GM21423 (cell line): ENCODE data around the gene ATRAID.

Source experiments
- ATAC-seq: cut with Tn5 transposase; IDR thresholded peaks from one replicate; pipeline ENCODE4 v1.9.1; 2021; ENCODE audit warnings: mild to moderate bottlenecking, moderate library complexity; ENCODE audit not compliant: unreplicated experiment

ATRAID gene

DNA sequence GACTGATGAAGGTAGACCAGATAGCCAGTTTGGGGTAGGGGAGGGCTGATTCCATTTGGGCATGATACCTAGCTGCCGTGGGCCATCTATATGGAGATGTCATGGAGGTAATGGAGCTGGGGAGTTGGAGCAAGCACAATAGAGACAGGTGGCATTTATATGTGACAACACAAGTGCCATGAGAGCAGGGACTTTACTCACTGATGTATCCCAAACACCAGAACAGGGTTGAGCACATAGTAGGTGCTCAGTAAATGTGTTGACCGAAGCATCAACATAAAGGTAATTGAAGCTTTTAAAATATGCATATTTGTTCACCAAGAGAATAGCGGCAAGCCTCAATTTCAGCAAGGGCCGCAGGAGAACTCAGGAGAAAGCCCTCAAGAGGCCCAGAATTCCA, 36.1 kb downstream of the ATRAID start:
- ATAC-seq, result no peak

DNA sequence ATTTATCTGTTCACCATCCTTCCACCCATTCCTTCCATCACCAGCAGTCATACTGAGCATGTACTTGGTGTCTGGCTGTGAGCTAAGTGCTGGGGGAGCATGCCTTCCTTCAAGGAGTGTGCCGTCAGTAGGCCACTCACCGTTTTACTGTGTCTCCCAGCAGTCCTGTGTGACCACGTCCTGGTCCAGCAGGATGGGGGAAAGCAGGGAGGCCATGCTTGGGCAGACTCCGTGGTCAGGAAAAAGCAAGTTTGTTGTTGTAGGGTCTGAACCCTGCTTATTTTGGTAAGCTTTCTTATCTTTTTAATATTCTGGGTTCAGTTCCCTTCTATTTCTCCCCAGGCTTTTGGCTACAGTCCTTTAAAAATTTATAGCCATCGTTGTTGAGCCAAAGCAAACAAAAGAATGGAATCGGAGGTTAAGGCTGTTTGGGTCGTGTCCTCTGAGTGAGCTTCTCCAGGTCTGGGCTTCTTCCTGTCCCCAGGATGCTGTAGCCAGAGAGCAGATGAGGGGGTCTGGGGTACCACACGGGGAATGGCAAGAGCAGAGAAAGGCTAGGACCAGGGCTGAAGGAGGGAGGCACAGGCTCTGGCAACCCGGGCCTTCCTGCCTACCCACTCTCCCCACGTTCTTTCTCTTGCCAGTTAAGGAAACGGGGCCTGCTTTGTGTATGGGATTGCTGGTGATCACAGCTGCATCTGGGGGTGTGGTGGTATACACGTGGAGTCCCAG, 37.5 kb downstream of the ATRAID start:
- ATAC-seq, result no peak

DNA sequence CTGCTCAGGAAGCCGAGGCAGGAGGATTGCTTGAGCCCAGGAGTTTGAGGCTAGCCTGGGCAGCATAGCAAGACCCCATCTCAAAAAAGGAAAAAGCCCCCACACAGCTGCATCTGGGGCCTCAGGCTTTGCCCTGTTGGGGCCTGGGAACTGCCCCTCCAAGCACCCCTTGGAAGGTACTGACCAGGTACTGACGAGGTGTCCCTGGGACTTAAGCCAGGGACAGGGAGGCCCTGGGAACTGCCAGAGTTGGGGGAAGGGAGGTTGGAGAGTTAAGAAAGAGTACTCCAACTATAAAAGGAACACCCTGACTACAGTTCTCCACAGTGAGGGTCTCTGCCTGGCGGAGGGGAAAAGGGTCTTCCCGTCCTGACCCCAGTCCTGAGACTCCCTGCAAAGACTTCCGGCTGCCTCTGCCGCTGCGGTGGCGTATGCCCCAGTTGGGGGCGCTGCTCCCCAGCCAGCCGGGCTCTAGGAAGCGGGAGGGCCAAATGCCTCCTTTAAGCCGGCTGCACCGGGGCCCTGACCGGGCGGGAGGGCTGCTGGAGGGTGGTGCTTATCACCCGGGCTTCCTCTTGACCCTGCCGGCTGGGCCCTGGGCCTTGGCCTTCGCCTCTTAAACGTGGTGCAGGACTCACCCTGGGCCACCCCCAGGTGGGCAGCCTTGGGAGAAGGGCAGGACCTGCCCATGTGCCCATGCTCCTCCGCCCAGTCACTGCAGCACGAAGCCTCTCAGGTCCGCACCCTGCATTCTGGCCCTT, 38.2 kb downstream of the ATRAID start:
- ATAC-seq, result no peak

DNA sequence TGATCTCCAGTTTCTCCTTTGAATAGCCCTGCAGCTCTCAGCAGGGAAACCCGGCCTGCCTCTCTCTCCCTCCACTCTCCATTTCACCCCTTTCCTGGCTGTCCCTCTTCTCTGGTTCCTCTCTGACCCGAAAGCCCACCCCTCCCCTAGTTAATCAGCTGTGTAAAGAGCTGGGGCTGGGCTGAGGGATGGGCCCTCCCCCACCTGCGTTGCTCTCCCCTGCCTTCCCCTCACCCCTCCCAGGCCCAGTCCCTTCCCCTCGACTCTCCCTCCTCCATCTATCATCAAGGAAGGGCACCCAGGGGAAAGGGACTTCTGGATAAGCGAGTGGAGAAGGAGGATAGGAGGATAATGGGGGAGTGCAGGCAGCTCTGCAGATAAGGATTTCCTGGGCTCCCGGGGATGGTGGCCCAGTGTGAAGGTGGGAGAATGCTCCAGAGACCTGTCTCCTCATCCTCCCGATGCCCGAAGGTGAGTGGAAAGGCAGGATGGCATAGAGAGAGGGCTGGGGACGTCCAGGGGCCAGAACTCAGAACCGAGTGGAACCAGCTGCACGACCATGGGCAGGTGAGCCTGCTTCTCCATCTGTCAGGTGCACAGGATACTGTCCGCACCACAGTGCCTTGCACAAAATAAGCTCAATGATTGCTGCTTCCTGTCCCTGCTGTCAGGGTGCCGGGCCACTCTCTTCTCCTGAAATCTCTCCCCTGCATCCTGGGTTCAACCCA, 39.0 kb downstream of the ATRAID start:
- ATAC-seq, result no peak

DNA sequence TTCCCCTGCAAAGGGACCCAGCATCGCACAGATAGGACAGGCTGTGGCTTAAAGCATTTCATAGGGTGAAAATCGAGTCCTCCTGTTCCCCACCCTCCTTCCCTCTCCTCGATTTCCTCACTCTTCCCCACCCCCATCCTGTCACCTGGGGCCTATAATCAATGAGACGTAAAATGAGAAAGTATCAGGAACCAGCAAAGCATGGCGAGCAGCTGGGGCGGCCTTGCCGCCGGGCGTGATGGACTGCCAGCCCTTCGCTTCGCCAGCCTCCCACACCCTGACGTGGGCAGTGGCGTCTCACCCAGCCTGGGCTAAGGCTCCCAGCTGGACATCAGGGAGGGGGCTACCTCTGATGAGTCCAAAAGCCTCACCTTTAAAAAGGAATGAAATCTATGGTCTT, 39.9 kb downstream of the ATRAID start:
- ATAC-seq, result no peak

DNA sequence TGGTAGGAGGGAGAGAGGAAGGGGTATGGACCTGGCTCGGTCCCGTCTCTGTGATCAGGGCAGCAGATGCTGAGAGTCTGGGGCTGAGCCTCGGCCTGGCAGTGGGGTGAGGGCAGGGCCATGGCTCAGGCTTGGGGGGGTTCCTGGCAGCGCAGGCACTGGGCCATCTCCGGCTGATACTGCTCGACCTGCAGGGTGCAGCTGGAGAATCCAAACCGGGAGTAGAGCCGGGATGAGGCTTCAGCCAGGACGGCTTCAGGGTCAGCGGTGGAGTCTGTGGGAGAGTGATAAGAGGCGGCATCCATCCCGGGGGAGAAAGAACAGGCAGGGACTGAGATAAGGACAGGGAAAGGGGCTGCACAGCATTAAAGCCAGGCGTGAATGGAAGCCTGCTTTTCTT, 43.3 kb downstream of the ATRAID start:
- no peak for ATAC-seq

DNA sequence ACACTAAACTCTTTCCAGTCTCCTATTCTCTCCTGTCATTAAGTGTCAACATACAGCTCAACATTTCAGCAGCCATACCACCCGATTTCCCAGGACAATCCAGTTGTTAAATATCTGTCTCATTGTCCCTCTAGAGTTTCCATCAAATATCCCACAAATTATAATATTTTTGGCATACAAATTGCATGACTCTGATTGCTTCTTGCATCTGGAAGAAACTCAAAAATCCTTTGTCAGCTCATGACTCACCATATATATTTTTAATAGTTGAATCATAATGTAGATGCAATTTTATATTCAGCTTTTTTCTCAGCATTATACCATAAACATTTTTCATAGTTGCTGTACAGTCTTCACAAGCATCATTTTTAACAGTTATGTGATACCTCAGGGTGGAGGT, 43.8 kb downstream of the ATRAID start:
- no peak for ATAC-seq

DNA sequence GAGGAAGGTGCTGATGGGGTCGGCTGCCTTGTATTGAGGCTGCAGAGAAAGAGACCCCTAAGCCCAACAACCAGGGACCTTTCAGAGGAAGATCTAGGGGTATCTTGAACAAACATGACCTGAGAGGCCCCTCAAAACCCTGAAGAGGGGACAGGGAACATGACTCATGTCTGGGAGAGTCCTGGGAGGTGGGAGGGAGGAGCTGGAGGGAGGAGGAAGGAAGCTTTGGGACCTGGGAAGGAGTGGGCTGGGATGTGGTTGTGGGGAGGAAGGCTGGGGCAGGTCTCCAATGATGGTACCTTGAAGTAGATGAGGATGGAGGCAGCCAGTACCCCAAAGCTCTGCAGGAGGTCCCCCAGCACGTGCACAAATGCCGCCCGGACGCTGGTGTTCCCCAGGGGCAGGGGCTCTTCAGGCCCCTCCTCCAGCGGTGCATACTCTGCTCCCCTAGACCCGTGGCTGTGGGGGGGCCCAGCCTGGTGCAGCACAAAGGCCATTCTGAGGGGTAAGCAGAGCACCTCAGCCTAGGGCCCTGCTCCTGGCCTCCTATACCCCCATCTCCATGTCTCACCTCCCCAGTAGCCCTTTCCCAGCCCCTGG, 45.1 kb downstream of the ATRAID start:
- ATAC-seq, result no peak

DNA sequence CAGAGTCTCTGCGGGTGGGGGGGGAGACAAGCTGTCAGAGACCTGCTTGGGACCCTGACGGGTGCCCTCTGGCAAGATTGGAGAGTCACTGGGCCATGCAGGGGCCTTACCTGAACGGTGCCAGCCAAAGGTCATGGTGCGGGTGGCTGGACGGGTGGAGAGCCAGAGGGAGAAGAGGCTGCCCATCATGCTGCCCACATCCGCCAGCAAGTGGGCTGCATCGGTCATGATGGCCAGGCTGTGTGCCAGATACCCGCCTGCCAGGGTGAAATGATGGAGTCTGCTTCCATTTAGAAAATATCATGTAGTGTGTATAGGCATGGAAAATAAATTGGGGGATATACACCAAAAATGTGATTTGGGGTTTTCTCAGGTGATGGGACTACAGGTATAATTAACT, 46.2 kb downstream of the ATRAID start:
- no peak for ATAC-seq

DNA sequence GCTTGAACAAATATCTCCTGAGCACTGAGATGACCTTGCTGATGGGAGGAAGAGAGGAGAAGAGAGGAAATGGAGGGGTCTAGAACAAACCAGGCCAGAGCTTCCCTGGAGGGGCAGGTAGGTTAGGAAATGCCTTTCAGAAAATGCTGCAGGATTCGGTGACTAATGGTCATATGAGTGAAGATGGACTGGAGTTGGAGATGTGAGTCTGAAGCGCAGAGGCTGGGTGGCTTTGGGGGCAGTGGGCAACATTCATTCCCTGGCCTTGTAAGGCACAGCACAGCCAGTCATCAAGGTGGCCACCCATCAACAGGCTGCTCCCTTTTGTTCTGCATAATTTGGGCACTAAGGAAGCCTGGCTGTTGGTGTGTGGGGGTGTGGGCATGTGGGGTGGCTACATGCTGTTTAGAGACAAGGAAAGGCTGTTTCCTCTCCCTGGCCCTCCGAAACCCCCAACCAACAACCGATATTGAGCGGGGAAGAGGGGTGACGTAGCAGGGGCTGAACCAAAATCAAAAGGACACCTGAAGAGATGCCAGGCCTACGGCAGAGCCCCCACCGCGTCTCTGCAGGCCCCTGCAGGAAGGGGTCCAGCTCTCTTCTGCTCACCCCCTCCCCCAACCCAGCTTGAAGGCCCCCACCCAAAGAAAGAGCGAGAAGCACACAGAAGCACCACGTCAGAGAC, 49.5 kb downstream of the ATRAID start:
- ATAC-seq, result no peak

DNA sequence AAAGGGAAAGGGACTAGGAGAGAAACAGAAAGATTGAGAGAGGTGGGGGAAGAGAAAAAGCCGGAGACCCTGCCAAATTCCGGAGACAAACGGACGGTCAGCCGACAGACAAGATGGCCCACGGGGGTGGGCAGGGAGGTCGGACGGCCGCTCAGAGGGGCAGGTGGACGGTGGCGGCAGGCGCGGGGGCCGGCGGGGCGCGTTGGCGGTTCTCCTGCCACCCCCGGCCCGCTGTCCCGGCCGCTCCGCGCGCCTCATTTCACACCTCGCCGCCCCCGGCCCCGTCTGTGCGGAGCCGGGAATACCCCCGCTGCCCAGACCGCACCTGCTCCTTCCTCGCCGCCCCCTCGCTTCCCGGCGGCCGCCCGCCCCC, 50.1 kb downstream of the ATRAID start:
- no peak for ATAC-seq

DNA sequence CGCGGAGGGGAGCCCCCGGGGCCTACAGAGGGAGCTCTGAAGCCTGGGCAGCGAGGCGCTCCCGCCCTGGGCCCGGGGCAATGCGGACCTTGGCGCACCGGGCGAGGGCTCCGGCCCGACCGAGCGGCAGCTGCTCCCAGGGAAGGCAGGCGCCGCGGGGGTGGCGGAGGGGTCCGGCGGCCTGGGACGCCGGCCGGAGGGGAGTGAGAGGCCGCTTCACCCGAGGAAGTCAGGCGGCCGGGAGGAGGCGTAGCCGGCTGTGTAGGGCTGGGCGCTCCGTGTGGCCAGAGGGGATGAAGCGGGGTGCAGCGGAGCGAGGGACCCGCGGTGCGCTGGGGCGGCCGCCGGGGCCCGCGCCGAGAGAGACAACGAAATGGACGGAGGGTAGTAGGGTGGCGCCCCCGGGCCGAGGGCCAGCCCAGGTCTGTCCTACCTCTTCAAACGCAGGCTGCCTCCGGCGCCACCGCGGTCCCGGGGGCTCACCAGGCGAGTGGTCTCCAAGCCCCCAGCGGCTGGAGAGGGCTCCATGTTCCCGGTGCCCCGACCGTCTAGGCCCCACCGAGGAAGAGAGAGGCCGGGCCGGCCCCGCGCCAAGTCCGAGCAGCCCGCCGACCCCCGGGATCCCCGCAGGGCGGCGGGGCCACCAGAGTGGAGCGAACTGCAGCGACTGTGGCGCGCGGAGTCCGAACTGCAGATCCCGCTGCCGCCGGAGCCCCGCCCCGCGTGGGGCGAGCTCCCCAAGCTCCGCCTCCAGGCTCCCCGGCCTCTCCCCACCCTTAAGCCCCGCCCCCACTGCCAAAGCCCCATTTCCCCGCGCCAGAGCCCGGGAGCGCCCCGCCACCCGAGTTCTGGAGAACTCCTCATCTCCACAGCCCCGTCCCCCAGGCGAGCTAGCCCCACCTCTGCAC, 50.8 kb downstream of the ATRAID start, which contains the start of gene SLC30A3:
SLC30A3 (minus strand) TSS at position 669 of the 908 bp plus-strand sequence; CDS start at position 528, 141 bp downstream.
- no peak for ATAC-seq

DNA sequence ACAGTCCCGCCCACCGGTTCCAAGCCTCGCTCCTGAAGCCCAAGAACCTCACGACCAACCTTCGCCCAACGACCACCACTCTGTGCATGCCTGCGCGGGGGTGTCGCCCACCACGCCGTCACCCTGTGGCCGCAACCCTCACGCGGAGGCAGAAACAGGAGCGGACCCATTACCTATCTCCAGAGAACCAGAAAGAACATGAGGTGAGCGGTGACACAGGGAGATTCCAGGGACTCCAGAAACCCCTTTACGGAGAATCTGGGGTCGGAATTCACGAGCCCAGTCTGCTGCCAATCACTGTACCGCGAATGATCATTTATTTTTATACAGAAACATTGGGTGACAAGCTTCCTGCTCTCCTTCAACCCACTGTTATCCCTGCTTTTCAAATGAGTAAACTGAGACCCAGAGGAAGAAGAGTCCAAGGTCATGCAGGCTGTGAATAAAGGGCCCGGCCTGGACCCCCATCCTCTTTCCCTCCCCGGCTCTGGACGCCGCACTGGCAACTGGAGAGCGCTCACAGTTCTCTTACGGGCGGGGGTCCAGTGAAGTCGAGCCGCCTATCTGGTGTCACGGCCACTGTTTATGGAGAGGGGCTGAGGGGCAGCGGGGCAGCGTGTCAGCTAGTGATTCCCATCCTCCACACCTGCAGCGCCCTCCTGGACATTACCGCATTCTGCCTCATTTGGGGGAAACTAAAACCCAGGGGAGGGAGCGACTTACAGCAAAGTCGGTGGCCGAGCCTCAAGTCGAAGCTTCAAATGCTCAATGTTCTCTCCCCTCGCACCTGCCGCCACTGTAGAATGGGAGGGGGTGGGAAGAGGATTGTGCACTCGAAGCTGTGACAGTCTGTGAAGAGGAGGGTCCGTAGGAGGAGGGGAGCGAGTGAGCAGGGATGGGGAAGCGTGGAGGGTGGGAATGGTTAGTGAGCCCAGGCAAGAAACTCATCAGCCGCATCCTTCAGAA, 51.7 kb downstream of the ATRAID start:
- no peak for ATAC-seq

DNA sequence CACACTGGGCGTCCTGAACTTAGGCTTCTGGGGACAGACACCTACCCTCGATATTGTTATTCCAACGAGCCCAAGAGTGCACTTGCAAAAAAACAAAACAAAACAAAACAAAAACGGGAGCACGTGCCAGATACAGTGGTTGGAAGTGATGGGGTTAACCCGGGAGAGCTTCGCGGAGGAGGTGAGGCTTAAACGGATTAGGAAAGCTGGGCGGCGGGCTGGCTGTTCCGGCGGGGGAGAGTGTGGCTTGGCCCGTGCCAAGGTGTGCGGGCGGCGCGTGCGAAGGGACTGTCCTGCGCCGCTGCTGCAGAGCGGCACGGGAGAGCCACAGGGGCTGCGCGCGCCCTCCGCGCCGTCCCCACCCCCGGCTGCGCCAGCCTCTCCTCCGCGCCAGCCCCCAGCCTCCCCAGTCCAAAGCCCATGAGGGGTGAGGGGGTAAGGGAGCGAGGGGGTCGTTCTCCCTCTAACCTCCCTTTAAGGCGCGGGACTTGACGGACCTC, 52.5 kb downstream of the ATRAID start:
- no peak for ATAC-seq

DNA sequence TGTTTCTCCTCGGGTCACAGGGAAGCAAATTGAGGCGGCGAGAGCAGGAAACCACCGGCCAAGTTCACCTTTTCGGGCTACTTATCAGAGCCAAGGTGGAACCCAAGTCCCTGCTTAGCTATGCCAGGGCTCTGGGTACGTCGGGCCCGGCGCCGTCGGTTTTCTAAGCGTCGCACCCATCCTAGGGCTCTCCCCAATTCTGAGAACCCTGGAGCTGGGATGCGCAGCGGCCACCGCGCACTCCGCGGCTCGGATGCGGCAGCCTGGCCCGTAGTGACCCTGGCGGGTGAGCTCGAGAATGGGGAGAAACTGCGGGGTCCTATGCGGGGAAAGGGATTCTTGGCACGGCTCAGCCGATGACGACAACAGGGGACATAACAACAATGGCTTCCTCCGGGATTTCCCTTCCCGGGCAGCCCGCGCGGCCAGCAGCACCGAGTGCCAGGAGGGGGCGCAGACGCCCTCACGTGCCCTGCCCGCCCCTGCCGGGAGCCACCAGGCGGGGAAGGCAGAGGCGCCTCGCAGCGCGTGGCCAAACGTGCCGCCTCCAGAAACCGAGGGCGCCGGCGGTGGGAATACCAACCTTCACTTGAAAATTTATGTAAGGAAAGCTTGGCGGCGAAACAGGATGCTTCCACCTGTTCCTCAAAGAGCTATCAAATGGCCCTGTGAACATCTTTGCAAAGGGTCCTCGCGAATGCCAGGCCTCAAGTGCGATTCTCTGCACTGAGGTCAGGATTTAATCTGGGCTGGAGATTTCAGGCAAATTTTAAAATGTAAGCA, 53.1 kb downstream of the ATRAID start:
- no peak for ATAC-seq

DNA sequence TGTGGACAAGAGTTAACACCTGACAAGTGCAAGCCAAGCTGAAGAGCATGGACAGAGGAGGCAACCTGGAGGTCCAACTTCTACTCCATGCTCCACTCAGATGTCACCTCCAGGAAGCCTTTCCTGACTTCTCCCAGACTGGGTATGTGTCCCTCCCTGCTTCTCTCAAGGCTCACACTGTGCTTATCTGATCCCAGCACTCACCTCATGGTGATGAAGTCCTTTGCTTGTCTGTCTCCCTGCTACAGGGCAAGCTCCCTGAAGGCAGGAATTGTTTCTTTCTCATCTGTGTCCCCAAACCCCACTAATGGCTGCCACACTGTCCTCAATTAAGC, 53.7 kb downstream of the ATRAID start:
- no peak for ATAC-seq
